Measurements from ENCODE around the gene TAF1L. TPM values are rescaled to one million over a fixed set of nuclear protein-coding genes. Genes with fewer than 3 reads are reported as not detected.
"Not testable (repeated sequence)": the region's sequence is repeated elsewhere in the genome, so short reads cannot be mapped to it uniquely, and the experiment has no call there.

TAF1L gene
- total RNA-seq, 1 donor: not detected

DNA sequence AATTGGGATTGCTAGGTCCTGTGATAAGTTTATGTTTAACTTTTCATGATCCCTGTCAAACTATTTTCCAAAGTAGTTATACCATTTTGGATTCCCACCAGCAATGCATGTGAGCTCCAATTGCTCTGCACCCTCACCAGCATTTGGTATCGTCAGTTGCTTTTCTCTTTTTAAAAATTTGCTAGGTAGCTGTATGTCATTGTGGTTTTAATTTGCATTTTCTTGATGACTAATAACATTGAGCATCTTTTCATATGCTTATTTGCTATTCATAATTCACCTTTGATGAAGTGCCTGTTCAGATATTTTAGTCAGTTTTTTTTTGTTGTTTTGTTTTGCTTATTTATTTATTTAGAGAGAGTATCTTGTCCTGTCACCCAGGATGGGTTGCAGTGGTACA is 12.5 kb downstream of the TAF1L start:
- TF ChIP-seq, protein P1, sequence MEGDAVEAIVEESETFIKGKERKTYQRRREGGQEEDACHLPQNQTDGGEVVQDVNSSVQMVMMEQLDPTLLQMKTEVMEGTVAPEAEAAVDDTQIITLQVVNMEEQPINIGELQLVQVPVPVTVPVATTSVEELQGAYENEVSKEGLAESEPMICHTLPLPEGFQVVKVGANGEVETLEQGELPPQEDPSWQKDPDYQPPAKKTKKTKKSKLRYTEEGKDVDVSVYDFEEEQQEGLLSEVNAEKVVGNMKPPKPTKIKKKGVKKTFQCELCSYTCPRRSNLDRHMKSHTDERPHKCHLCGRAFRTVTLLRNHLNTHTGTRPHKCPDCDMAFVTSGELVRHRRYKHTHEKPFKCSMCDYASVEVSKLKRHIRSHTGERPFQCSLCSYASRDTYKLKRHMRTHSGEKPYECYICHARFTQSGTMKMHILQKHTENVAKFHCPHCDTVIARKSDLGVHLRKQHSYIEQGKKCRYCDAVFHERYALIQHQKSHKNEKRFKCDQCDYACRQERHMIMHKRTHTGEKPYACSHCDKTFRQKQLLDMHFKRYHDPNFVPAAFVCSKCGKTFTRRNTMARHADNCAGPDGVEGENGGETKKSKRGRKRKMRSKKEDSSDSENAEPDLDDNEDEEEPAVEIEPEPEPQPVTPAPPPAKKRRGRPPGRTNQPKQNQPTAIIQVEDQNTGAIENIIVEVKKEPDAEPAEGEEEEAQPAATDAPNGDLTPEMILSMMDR (IDR thresholded peaks at IDR 0.05; ENCODE audit: insufficient read depth, low read length): no peak
- no peak overlapping the region for H3K4me3 ChIP-seq (ENCODE audit: low read depth, low read length)
- no peak for DNase-seq (ENCODE audit: low read depth)

DNA sequence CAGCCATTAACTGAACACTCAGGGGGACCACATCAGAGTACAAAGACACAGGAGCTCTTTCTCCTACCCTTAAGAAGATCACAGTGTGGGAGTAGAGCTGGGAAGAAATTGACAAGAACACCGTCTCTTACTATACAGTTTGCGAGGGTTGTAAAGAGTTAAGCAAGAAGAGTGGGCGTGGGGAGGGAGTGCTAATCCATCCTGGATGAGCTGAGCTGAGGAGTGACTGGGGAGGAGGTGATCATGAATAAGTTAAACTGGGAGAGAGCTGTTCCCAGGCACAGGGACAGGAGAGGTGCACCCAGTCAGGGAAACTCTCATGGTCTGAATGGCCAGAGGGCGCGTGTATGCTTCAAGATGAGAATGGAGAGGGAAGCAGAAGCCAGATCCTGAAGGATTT is 17.2 kb downstream of the TAF1L start:
- no peak for DNase-seq (ENCODE audit: low read depth)
- TF ChIP-seq, protein P1 (IDR thresholded peaks at IDR 0.05; ENCODE audit: insufficient read depth, low read length): no peak
- H3K4me3 ChIP-seq (ENCODE audit: low read depth, low read length): no peak overlapping the region

DNA sequence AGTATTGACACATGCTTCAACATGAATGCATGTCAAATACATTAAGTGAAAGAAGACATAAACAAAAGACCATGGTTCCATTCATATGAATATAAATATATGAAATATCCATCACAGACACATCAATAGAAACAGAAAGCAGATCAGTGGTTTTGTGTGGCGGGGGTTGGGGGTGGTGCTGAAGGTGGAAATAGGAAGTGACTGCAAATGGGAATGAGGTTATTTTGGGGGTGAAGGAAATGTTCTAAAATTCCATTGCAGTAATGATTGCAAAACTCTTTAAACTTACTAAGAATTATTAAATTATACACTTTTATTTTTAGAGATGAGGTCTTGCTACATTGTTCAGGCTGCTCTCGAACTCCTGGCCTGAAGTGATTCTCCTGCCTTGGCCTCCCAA is 28.7 kb downstream of the TAF1L start:
- no peak overlapping the region for H3K4me3 ChIP-seq (ENCODE audit: low read depth, low read length)
- TF ChIP-seq, protein P1 (IDR thresholded peaks at IDR 0.05; ENCODE audit: insufficient read depth, low read length): no peak
- no peak for DNase-seq (ENCODE audit: low read depth)

DNA sequence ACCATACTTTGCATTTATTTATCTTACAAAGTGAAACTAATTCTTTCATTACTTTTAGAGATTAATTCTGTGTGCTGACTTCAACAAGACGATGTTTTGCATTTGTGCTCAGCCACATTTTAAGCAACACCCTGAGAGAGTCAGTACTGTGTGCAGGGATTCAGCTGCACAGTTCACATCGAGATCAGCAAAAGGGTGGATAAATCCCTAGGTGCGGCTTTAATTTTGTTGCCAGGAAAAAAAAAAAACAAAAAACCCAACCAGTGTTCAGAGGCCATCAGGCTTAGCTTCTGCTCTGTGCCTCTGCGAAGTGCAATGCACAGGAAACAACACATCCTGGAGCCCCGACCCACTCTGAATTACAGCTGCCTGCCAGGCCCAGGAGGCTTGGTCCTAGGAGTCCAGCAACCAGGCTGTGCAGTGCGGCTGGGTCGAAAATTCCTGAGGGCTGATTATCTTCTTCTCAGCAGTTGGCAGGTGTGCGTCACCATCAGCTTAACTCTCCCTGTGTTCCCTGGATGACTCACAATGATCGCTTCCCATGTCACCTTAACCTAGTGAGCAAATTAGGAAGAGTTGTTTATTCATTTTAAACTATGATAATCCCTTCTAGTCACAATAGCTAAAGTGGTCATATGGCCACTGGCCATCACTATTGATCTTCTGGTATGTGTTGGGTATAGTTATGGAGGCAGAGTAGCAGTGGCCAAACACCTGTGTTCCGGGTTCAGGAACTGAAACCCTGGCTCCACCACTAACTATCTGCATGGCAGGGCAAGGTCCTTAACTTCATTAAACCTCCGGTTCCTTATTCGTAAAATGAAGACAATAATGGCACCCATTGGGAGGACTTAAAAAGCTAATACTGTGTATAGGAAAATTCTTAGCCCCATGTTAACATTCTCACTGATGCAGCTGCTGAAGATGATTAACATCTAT is 31.3 kb downstream of the TAF1L start:
- TF ChIP-seq, protein P1 (IDR thresholded peaks at IDR 0.05; ENCODE audit: insufficient read depth, low read length): no peak
- DNase-seq (ENCODE audit: low read depth): no peak

DNA sequence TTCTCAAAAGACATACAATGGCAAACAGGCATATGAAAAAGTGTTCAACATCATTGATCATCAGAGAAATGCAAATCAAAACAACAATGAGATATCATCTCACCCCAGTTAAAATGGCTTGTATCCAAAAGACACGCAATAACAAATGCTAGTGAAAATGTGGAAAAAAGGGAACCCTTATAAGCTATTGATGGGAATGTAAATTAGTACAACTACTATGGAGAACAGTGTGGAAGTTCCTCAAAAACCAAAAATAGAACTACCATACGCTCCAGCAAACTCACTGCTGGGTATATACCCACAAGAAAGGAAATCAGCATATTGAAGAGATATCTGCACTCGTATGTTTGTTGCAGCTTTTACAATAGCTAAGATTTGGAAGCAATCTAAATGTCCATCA is 36.4 kb downstream of the TAF1L start:
- H3K4me3 ChIP-seq (ENCODE audit: low read depth, low read length); DNase-seq (ENCODE audit: low read depth): not testable (repeated sequence)

More for the DNA sequence above, 31.3 kb downstream of the TAF1L start:
- no peak overlapping the region for H3K4me3 ChIP-seq (ENCODE audit: low read depth, low read length)

DNA sequence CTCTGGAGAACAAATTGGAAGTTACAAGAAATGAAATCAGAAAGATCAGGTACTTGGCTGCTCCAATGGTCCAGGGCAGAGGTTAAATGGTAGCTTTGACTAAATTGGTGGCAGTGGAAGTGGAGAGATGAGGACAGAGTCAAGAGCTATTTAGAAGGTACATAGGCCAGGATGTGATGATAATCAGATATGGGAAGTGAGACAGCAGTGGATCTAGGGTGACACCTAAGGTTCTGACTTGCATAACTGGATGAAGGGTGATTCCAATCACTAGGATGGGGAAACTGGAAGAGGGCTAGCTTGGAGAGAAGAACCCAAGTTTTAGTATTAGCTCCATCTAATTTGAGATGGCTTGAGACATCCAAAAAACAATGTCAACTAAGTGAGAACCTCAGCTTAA is 38.5 kb downstream of the TAF1L start:
- no peak for DNase-seq (ENCODE audit: low read depth)
- TF ChIP-seq, protein P1 (IDR thresholded peaks at IDR 0.05; ENCODE audit: insufficient read depth, low read length): no peak
- no peak overlapping the region for H3K4me3 ChIP-seq (ENCODE audit: low read depth, low read length)

DNA sequence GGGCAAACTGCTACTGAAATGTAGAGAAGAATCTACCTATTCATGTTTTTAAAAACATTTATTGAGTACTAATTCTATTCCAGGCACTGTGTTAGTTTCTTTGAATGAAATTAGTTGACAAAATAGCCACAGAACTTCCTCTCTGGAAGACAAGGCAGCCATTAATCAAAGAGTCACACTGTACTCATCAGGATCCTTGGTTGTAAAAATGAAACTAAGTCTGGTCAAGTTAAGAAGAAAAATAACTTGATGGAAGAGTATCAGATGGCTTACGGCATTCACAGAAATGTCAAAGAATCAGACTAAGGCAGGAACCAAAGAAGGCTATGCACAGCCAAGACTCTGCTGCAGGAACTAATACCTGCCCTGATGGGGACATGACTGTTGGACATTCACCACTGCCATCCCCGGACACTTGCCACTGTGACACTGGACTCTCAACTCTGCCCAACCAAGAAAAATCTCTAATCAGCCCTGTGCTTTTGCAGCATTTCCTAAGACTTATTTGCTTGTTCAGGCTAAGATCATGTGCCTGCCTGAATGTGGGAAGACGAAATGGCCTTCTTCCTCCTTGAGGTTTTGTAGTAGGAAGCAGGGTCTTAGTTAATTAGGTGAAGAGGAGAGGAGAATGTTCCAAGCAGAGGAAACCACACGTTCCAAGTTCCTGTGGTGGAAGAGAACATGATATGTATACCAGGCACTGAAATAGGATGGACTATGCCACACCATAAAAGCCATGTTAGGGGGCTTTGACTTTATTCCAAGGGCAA is 39.2 kb downstream of the TAF1L start:
- no peak for DNase-seq (ENCODE audit: low read depth)
- H3K4me3 ChIP-seq (ENCODE audit: low read depth, low read length): no peak overlapping the region
- TF ChIP-seq, protein P1 (IDR thresholded peaks at IDR 0.05; ENCODE audit: insufficient read depth, low read length): no peak

Data from fibroblast of the aortic adventitia (primary cell).